ENCODE results near the gene MAP3K12.

Gene MAP3K12

DNA sequence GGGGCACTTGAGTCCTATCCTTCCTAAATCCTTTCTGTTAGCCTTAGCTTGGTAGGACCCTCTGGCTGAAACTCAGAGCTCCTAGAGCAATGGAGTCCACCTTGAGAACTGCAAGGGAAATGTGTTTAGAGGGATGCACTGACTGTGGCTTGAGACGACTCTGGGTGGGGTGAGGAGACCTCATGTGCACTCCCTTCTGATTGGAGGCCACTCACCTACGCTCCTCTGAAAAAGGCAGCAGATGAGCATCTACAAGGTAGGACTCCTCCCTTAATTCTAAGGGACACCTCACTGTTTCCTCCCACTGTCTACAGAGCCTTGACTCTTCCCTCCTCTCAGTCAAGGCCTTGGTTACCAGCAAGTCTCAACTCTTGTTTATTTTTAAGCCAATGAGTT is 1.0 kb downstream of the MAP3K12 start:
- Histone ChIP-seq H2AFZ (no peak overlapping the region), H3K9me3 (ENCODE audit: control insufficient read depth, low read length) (no peaks in the 10 kb centered on the region), H3K9ac (no peak overlapping the region), H3K4me3 (ENCODE audit: low read depth, low read length) (no peak overlapping the region), H3K4me2 (ENCODE audit: low read length) (no peak overlapping the region), H3K79me2 (peaks cover 2% of the 10 kb centered on the region), H3K27ac (peak overlapping the region; percentile 12), H3K36me3 (ENCODE audit: control insufficient read depth, insufficient read depth, low read length) (no peaks in the 10 kb centered on the region), H3K27me3 (ENCODE audit: control insufficient read depth, insufficient read depth, low read length) (no peaks in the 10 kb centered on the region), H3K4me1 (peaks cover 36% of the 10 kb centered on the region)
- TF ChIP-seq, protein P1, sequence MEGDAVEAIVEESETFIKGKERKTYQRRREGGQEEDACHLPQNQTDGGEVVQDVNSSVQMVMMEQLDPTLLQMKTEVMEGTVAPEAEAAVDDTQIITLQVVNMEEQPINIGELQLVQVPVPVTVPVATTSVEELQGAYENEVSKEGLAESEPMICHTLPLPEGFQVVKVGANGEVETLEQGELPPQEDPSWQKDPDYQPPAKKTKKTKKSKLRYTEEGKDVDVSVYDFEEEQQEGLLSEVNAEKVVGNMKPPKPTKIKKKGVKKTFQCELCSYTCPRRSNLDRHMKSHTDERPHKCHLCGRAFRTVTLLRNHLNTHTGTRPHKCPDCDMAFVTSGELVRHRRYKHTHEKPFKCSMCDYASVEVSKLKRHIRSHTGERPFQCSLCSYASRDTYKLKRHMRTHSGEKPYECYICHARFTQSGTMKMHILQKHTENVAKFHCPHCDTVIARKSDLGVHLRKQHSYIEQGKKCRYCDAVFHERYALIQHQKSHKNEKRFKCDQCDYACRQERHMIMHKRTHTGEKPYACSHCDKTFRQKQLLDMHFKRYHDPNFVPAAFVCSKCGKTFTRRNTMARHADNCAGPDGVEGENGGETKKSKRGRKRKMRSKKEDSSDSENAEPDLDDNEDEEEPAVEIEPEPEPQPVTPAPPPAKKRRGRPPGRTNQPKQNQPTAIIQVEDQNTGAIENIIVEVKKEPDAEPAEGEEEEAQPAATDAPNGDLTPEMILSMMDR (IDR thresholded peaks at IDR 0.05), result no peak

DNA sequence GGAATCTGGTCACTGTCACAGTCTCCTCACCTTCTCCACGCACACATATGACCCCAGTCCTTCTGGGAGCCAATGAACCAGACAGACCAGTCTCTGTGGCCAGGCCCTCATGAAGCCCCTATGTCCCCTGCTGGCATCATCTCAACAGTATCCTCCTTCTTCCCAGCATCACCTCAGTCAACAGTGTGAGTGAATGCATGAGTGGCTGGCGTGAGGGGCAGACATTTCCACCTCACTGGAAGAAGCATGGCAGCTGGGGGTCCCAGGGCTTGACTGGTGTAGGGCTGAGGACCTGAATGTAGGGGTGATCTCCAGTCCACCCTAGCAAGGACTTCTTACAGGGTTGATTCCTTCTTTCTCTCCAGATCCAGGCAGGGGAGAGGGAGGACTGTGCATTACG is 1.8 kb downstream of the MAP3K12 start:
- H2AFZ ChIP-seq, result no peak overlapping the region
- peaks cover 2% of the 10 kb centered on the region for H3K79me2 ChIP-seq
- TF ChIP-seq, protein P1 (IDR thresholded peaks at IDR 0.05), result no peak
- no peak overlapping the region for H3K9ac ChIP-seq
- peak overlapping the region; percentile 19 for H3K27ac ChIP-seq
- H3K9me3 ChIP-seq (ENCODE audit: control insufficient read depth, low read length), result no peaks in the 10 kb centered on the region
- H3K4me2 ChIP-seq (ENCODE audit: low read length), result no peak overlapping the region
- H3K27me3 ChIP-seq (ENCODE audit: control insufficient read depth, insufficient read depth, low read length), result no peaks in the 10 kb centered on the region
- H3K4me3 ChIP-seq (ENCODE audit: low read depth, low read length), result no peak overlapping the region
- peaks cover 34% of the 10 kb centered on the region for H3K4me1 ChIP-seq
- no peaks in the 10 kb centered on the region for H3K36me3 ChIP-seq (ENCODE audit: control insufficient read depth, insufficient read depth, low read length)

DNA sequence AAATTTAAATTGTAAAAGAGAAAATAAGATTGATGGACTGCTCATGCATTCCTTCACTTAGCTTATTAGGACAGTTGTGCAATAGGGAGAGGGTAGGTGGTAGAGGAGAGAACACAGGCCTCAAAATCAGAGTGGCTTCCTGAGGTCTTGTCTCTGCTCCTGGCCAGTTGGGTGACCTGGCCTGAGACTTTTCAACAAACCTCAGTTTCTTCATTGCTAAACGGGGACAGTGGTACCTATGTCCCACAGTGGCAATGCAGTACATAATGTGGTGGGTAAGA is 2.6 kb downstream of the MAP3K12 start:
- Histone ChIP-seq H3K9ac (no peak overlapping the region), H3K9me3 (ENCODE audit: control insufficient read depth, low read length) (no peaks in the 10 kb centered on the region), H3K27me3 (ENCODE audit: control insufficient read depth, insufficient read depth, low read length) (no peaks in the 10 kb centered on the region), H3K4me1 (peaks cover 28% of the 10 kb centered on the region), H3K36me3 (ENCODE audit: control insufficient read depth, insufficient read depth, low read length) (no peaks in the 10 kb centered on the region), H3K27ac (peak overlapping the region; percentile 7), H3K4me2 (ENCODE audit: low read length) (no peak overlapping the region), H2AFZ (peak overlapping the region; percentile 4), H3K4me3 (ENCODE audit: low read depth, low read length) (peak overlapping the region; percentile 28), H3K79me2 (peaks cover under 1% of the 10 kb centered on the region)
- TF ChIP-seq, protein P1 (IDR thresholded peaks at IDR 0.05), result no peak

DNA sequence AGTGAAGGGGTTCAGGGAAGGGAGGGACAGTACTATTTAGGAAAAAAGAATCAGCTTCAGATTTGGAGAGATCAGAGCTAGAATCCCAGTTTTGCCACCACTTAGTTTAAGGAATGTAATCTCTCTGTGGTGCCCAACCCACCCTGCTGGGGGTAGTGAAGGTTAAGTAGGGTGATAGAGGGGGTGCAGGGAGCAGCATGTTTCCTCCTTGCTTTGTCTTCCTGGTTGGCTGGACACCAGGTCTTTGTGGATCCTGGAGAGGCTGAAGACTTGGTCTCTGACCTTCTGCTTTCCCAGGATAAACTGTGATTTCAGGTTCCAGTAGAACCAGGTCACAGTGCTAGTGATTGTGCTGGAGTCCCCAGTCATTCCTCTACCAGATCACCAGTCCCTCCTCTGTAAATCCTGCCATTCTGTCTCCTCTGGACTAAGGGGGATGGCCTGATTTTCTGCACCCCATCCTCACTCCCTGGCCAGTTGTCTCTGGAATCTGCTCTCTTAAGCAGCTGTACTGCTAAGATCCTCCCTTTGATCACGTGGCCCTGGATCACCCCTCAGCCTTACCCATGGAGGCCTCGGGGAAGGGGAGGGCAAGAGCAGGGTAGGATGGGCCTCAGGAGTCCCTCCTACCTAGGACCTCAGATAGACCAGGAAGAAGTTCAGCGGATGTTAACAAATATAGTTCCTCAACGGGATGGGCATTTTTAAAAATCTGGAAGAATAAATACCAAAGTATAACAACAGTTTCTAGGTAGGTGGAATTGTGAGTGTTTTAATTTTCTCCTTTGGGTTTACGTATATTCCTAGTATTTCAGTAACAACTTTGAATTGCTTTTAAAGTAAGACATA is 3.1 kb downstream of the MAP3K12 start:
- Histone ChIP-seq H2AFZ (peak overlapping the region; percentile 4), H3K27me3 (ENCODE audit: control insufficient read depth, insufficient read depth, low read length) (no peaks in the 10 kb centered on the region), H3K9me3 (ENCODE audit: control insufficient read depth, low read length) (no peaks in the 10 kb centered on the region), H3K4me3 (ENCODE audit: low read depth, low read length) (peak overlapping the region; percentile 28), H3K4me1 (peaks cover 25% of the 10 kb centered on the region), H3K9ac (no peak overlapping the region), H3K36me3 (ENCODE audit: control insufficient read depth, insufficient read depth, low read length) (no peaks in the 10 kb centered on the region), H3K79me2 (no peaks in the 10 kb centered on the region), H3K4me2 (ENCODE audit: low read length) (peak overlapping the region; percentile 31), H3K27ac (peak overlapping the region; percentile 7)
- TF ChIP-seq, protein P1 (IDR thresholded peaks at IDR 0.05), result no peak

Measured in parathyroid adenoma (tissue), 2 donors.